ENCODE data around the gene WNT7A. TPM values are rescaled to one million over a fixed set of nuclear protein-coding genes. Genes with fewer than 3 reads are reported as not detected.

WNT7A gene
- polyA plus RNA-seq, 1 of the 3 experiments (the other 2 are of a cell fraction) = not detected

- CTCF ChIA-PET = interaction anchor here (3.2 to 18.8 kb wide), 2 partner anchors 9 to 235 kb away, joined by 31 to 979 read pairs; partner anchors contain the start of gene WNT7A
- Histone ChIP-seq H3K9ac (no peak overlapping the region), H3K79me2 (ENCODE audit: insufficient read depth) (no peaks in the 10 kb centered on the region), H3K4me3 (ENCODE audit: low read depth in 2 of 2, low read length in 1 of 2) (no peak overlapping the region), H3K9me3 (no peaks in the 10 kb centered on the region), H3K4me1 (ENCODE audit: control insufficient read depth in 1 of 2, insufficient read depth in 2 of 2, low read depth in 1 of 2, low read length in 1 of 2) (peaks cover 0 to 4% of the 10 kb centered on the region in 2 experiments; a peak in 1 of 4 replicates), H3K27ac (ENCODE audit: low read depth in 2 of 2, low read length in 1 of 2) (no peak overlapping the region), H3F3A (replicated peaks; ENCODE audit: insufficient read depth) (peaks cover 3% of the 10 kb centered on the region), H2AFZ (ENCODE audit: low read depth) (no peak overlapping the region), H4K20me1 (ENCODE audit: insufficient read depth) (no peaks in the 10 kb centered on the region), H3K27me3 (ENCODE audit: insufficient read depth) (no peaks in the 10 kb centered on the region), H3K9me2 (no peaks in the 10 kb centered on the region), H3K4me2 (no peak overlapping the region), H3K36me3 (replicated peaks in 1 of 2; ENCODE audit: control insufficient read depth in 1 of 2, insufficient read depth in 2 of 2, low read length in 1 of 2) (no peaks in the 10 kb centered on the region)
- no peak for TF ChIP-seq RFX5 (IDR thresholded peaks at IDR 0.05; ENCODE audit: low read length)
- TF ChIP-seq YY1 (IDR thresholded peaks at IDR 0.05; ENCODE audit: low read depth) = no peak
- TF ChIP-seq GATA2 (CRISPR knock-in tag; IDR thresholded peaks at IDR 0.05) = no peak
- no peak for TF ChIP-seq GABPA (IDR thresholded peaks at IDR 0.05; ENCODE audit: low read depth)
- TF ChIP-seq TCF12 (IDR thresholded peaks at IDR 0.05) = no peak
- no peak for TF ChIP-seq TEAD4 (IDR thresholded peaks at IDR 0.05; ENCODE audit: borderline replicate concordance, insufficient read depth)
- no peak for TF ChIP-seq CTCF (IDR thresholded peaks at IDR 0.05)
- TF ChIP-seq MAX (IDR thresholded peaks at IDR 0.05; ENCODE audit: low read depth) = no peak
- no peak for TF ChIP-seq SMC3 (IDR thresholded peaks at IDR 0.05; ENCODE audit: low read depth, low read length)
- TF ChIP-seq EZH2phosphoT487 (IDR thresholded peaks at IDR 0.05; ENCODE audit: borderline replicate concordance, low read depth) = no peak
- TF ChIP-seq NFIC (IDR thresholded peaks at IDR 0.05; ENCODE audit: borderline replicate concordance) = no peak
- no peak for TF ChIP-seq RAD21 (IDR thresholded peaks at IDR 0.05; ENCODE audit: low read length)
- TF ChIP-seq MEF2A (IDR thresholded peaks at IDR 0.05; ENCODE audit: borderline replicate concordance, low read depth) = no peak
- no peak for TF ChIP-seq ELF1 (IDR thresholded peaks at IDR 0.05)
- no peak for TF ChIP-seq CHD2 (IDR thresholded peaks at IDR 0.05; ENCODE audit: low read length, partially characterized antibody)
- no peak for TF ChIP-seq SIN3A (IDR thresholded peaks at IDR 0.05; ENCODE audit: borderline replicate concordance, low read depth, low read length)
- DNase-seq = no peak
- POLR2A ChIA-PET = no interaction called here
- 46% methylated on average over 8 of the region's 13 CpGs for WGBS (ENCODE audit: low lambda C conversion rate)
Measured at GRCh38 chr3:13890377-13891016, 10.6 kb upstream of the WNT7A start.

GRCh38 chr3:13888576-13888975 is 8.7 kb upstream of the WNT7A start:
- Histone ChIP-seq H4K20me1 (ENCODE audit: insufficient read depth) (no peaks in the 10 kb centered on the region), H3F3A (replicated peaks; ENCODE audit: insufficient read depth) (peaks cover 3% of the 10 kb centered on the region), H3K9ac (no peak overlapping the region), H3K36me3 (replicated peaks in 1 of 2; ENCODE audit: control insufficient read depth in 1 of 2, insufficient read depth in 2 of 2, low read length in 1 of 2) (no peaks in the 10 kb centered on the region), H3K79me2 (ENCODE audit: insufficient read depth) (no peaks in the 10 kb centered on the region), H3K4me2 (no peak overlapping the region), H3K4me3 (ENCODE audit: low read depth in 2 of 2, low read length in 1 of 2) (no peak overlapping the region), H3K9me3 (no peaks in the 10 kb centered on the region), H3K27ac (ENCODE audit: low read depth in 2 of 2, low read length in 1 of 2) (no peak overlapping the region), H3K27me3 (ENCODE audit: insufficient read depth) (no peaks in the 10 kb centered on the region), H3K9me2 (no peaks in the 10 kb centered on the region), H2AFZ (ENCODE audit: low read depth) (no peak overlapping the region), H3K4me1 (ENCODE audit: control insufficient read depth in 1 of 2, insufficient read depth in 2 of 2, low read depth in 1 of 2, low read length in 1 of 2) (no peaks in the 10 kb centered on the region)
- ChIA-PET POLR2A (no interaction called here), CTCF (interaction anchor here (1.2 to 18.8 kb wide), 3 partner anchors 8 to 233 kb away, joined by 4 to 979 read pairs (median 5); no protein-coding TSS in a partner anchor)
- no peak for DNase-seq
- WGBS (ENCODE audit: low lambda C conversion rate) = 29% methylated on average over 1 of the region's 1 CpG
- TF ChIP-seq EZH2phosphoT487 (IDR thresholded peaks at IDR 0.05; ENCODE audit: borderline replicate concordance, low read depth) (no peak), ELF1 (IDR thresholded peaks at IDR 0.05) (no peak), SMC3 (IDR thresholded peaks at IDR 0.05; ENCODE audit: low read depth, low read length) (no peak), RCOR1 (IDR thresholded peaks at IDR 0.05; ENCODE audit: low read length) (no peak), MEF2A (IDR thresholded peaks at IDR 0.05; ENCODE audit: borderline replicate concordance, low read depth) (no peak), EP300 (IDR thresholded peaks at IDR 0.05; ENCODE audit: borderline replicate concordance in 1 of 2, low read depth in 1 of 2, low read length in 1 of 2) (no peak), CHD2 (IDR thresholded peaks at IDR 0.05; ENCODE audit: low read length, partially characterized antibody) (no peak), SIN3A (IDR thresholded peaks at IDR 0.05; ENCODE audit: borderline replicate concordance, low read depth, low read length) (no peak), YY1 (IDR thresholded peaks at IDR 0.05; ENCODE audit: low read depth) (no peak), USF2 (IDR thresholded peaks at IDR 0.05; ENCODE audit: borderline replicate concordance, low read depth, low read length) (no peak), NFIC (IDR thresholded peaks at IDR 0.05; ENCODE audit: borderline replicate concordance) (no peak), RFX5 (IDR thresholded peaks at IDR 0.05; ENCODE audit: low read length) (no peak), FOXJ3 (CRISPR knock-in tag; IDR thresholded peaks at IDR 0.05) (no peak), MAX (IDR thresholded peaks at IDR 0.05; ENCODE audit: low read depth) (no peak), GABPA (IDR thresholded peaks at IDR 0.05; ENCODE audit: low read depth) (no peak), MXI1 (IDR thresholded peaks at IDR 0.05; ENCODE audit: low read depth, low read length) (no peak), NRF1 (IDR thresholded peaks at IDR 0.05; ENCODE audit: low read depth, low read length) (no peak)

All from SK-N-SH (cell line).